ENCODE results near the gene LDLRAD3. TPM values are rescaled to one million over a fixed set of nuclear protein-coding genes. Genes with fewer than 3 reads are reported as not detected.

The LDLRAD3 gene
- total RNA-seq, 1 donor from 2014 or later, result 35.6 TPM

GRCh38 chr11:35963911-35964310, 20.0 kb downstream of the LDLRAD3 start:
- Mint-ChIP-seq H3K4me3 (no peak overlapping the region), H3K36me3 (peaks cover 26% of the 10 kb centered on the region), H3K9me3 (peaks cover 28% of the 10 kb centered on the region), H3K27me3 (ENCODE audit: insufficient read depth, low read depth) (no peaks in the 10 kb centered on the region), H3K27ac (no peak overlapping the region), H3K4me1 (no peaks in the 10 kb centered on the region)
- peaks cover 9% of the 10 kb centered on the region for H3K4me1 ChIP-seq
- H3K79me2 ChIP-seq (ENCODE audit: low read depth), result peaks cover 100% of the 10 kb centered on the region
- no peak for DNase-seq (ENCODE audit: low spot score)
- H3K4me2 ChIP-seq, result no peak overlapping the region
- no peak overlapping the region for H3K9ac ChIP-seq
- no peak for TF ChIP-seq EZH2phosphoT487 (IDR thresholded peaks at IDR 0.05)
- TF ChIP-seq EZH2 (IDR thresholded peaks at IDR 0.05), result no peak
- TF ChIP-seq CTCF (IDR thresholded peaks at IDR 0.05), result no peak
- no peaks in the 10 kb centered on the region for H3K27me3 ChIP-seq
- H3K9me3 ChIP-seq (ENCODE audit: low read depth), result no peaks in the 10 kb centered on the region
- peaks cover 56% of the 10 kb centered on the region for H4K20me1 ChIP-seq (ENCODE audit: low read depth)
- H3K27ac ChIP-seq, result no peak overlapping the region
- H2AFZ ChIP-seq (replicated peaks), result no peak overlapping the region
- no peak overlapping the region for H3K4me3 ChIP-seq
- H3K36me3 ChIP-seq, result no peaks in the 10 kb centered on the region
- no peaks in the 10 kb centered on the region for H3F3A ChIP-seq (ENCODE audit: low read depth)

DNA sequence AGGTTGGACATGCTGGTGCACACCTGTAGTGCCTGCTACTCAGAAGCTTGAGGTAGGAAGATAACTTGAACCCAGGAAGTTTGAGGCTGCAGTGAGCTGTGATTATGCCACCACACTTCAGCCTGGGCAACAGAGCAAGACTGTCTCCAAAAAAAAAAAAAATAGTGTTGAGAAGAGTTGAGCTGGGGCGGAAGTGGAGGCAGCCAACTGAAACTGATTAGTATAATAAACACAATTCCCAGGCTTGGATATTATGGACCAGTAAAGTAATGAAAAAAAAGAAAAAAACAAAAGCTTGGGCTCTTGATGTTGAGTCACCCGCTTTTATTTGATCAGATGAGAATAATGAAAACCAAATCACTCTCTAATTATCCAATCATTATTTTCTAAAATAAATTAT, 21.0 kb downstream of the LDLRAD3 start:
- Histone ChIP-seq H3K27ac (no peak overlapping the region), H3K36me3 (no peaks in the 10 kb centered on the region), H2AFZ (replicated peaks) (no peak overlapping the region), H3F3A (ENCODE audit: low read depth) (no peaks in the 10 kb centered on the region), H4K20me1 (ENCODE audit: low read depth) (peaks cover 59% of the 10 kb centered on the region), H3K9ac (no peak overlapping the region), H3K4me2 (no peak overlapping the region), H3K9me3 (ENCODE audit: low read depth) (no peaks in the 10 kb centered on the region), H3K79me2 (ENCODE audit: low read depth) (peaks cover 100% of the 10 kb centered on the region), H3K4me3 (no peak overlapping the region), H3K27me3 (no peaks in the 10 kb centered on the region), H3K4me1 (peaks cover 9% of the 10 kb centered on the region)
- H3K9me3 Mint-ChIP-seq, result peaks cover 28% of the 10 kb centered on the region
- TF ChIP-seq EZH2 (IDR thresholded peaks at IDR 0.05), result no peak
- H3K36me3 Mint-ChIP-seq, result peaks cover 26% of the 10 kb centered on the region
- H3K27me3 Mint-ChIP-seq (ENCODE audit: insufficient read depth, low read depth), result no peaks in the 10 kb centered on the region
- H3K4me3 Mint-ChIP-seq, result no peak overlapping the region
- H3K4me1 Mint-ChIP-seq, result no peaks in the 10 kb centered on the region
- no peak for DNase-seq (ENCODE audit: low spot score)
- no peak overlapping the region for H3K27ac Mint-ChIP-seq

- Mint-ChIP-seq H3K27ac (no peak overlapping the region), H3K27me3 (ENCODE audit: insufficient read depth, low read depth) (no peaks in the 10 kb centered on the region), H3K36me3 (peaks cover 30% of the 10 kb centered on the region), H3K4me1 (no peaks in the 10 kb centered on the region), H3K4me3 (no peak overlapping the region), H3K9me3 (peaks cover 30% of the 10 kb centered on the region)
- no peak overlapping the region for H2AFZ ChIP-seq (replicated peaks)
- H3K27ac ChIP-seq, result no peak overlapping the region
- H3K27me3 ChIP-seq, result no peaks in the 10 kb centered on the region
- H4K20me1 ChIP-seq (ENCODE audit: low read depth), result peaks cover 59% of the 10 kb centered on the region
- H3K4me1 ChIP-seq, result peaks cover 9% of the 10 kb centered on the region
- no peak for TF ChIP-seq CTCF (IDR thresholded peaks at IDR 0.05)
- TF ChIP-seq EZH2 (IDR thresholded peaks at IDR 0.05), result no peak
- no peak for TF ChIP-seq EZH2phosphoT487 (IDR thresholded peaks at IDR 0.05)
- H3K79me2 ChIP-seq (ENCODE audit: low read depth), result peaks cover 100% of the 10 kb centered on the region
- no peaks in the 10 kb centered on the region for H3F3A ChIP-seq (ENCODE audit: low read depth)
- H3K4me3 ChIP-seq, result no peak overlapping the region
- no peaks in the 10 kb centered on the region for H3K9me3 ChIP-seq (ENCODE audit: low read depth)
- H3K9ac ChIP-seq, result no peak overlapping the region
- no peaks in the 10 kb centered on the region for H3K36me3 ChIP-seq
- no peak for DNase-seq (ENCODE audit: low spot score)
- no peak overlapping the region for H3K4me2 ChIP-seq
These were observed 23.2 kb downstream of the LDLRAD3 start for GRCh38 chr11:35967042-35967441.

DNA sequence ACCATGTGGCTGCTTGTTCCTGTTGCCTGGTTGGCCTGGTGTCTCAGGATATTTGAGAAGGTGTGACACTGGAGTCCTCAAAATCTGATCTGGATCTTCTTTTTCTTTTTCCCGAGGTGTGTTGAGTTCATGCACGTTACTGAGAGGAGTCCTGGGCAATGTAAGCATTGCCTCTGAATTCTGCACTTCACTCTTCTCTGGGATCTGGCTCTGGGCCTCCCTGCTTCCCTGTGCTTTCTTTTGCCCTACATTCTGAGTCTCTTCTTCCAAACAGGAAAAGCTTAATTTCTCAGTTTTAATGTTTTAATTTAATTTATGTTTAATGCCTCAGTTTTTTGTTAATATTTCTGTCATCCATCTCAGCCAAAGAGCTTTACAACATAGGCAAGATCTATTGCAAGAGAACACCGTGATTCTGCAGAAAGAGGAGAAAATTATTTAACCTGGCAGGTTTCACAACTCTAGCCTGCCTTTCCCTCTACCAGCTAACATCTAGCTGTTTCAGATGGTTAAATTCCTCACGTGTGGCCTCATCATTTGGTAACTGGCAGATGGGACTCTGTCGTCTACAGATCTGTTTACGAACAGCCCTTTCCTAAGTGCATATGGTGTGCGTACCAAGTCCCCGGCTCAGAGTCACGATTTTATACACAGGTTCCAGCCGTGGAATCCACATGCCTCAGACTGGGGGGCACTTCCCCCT, 24.7 kb downstream of the LDLRAD3 start:
- no peak for DNase-seq (ENCODE audit: low spot score)
- H3K4me3 Mint-ChIP-seq, result no peak overlapping the region
- TF ChIP-seq EZH2 (IDR thresholded peaks at IDR 0.05) (no peak), EZH2phosphoT487 (IDR thresholded peaks at IDR 0.05) (no peak), CTCF (IDR thresholded peaks at IDR 0.05) (no peak)
- H3K27ac Mint-ChIP-seq, result no peak overlapping the region
- Histone ChIP-seq H3K4me1 (peaks cover 9% of the 10 kb centered on the region), H2AFZ (replicated peaks) (no peak overlapping the region), H3K9ac (no peak overlapping the region), H3K27ac (no peak overlapping the region), H3K36me3 (no peaks in the 10 kb centered on the region), H3K4me3 (no peak overlapping the region), H3K9me3 (ENCODE audit: low read depth) (peaks cover 4% of the 10 kb centered on the region), H3F3A (ENCODE audit: low read depth) (no peaks in the 10 kb centered on the region), H3K79me2 (ENCODE audit: low read depth) (peaks cover 100% of the 10 kb centered on the region), H4K20me1 (ENCODE audit: low read depth) (peaks cover 57% of the 10 kb centered on the region), H3K27me3 (no peaks in the 10 kb centered on the region), H3K4me2 (no peak overlapping the region)
- peaks cover 29% of the 10 kb centered on the region for H3K36me3 Mint-ChIP-seq
- peaks cover 25% of the 10 kb centered on the region for H3K9me3 Mint-ChIP-seq
- no peaks in the 10 kb centered on the region for H3K27me3 Mint-ChIP-seq (ENCODE audit: insufficient read depth, low read depth)
- no peaks in the 10 kb centered on the region for H3K4me1 Mint-ChIP-seq
